ENCODE data around the gene CACFD1.

The CACFD1 gene

DNA sequence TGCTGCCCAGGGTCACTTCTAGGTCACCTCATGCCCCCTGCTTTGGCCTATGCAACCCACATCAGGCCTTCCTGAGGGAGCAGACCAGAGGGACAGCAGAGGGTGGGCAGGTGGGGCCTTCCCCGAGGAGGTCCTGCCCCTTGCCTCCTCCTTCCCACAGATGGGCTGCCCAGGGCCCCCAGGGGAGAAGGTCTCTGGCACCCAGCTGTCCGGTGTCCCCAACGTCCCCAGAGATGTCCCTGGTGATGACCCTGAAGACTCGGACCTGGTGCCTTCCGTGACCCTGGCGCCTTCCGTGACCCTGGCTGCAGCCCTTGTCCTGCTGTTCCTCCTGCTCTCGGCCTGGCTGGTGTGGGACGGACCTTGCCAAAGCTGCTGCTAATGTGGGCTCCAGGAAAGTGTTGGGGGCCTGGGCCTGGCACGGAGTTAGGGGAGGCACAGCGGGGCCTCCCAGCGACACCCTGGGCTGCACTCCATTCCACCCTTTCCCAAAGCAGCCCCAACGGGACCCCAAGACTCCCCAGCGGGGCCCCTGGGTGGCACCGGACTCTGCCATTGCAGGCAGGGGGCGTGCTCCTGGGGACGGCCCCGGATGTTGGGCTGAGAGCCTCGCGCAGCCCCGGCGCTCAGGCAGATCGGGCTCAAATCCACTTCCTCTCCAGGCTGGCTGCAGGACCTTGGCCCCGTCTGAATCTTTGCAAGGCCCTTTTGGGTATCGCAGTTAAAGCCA, 25.9 kb downstream of the CACFD1 start:
- DNase-seq (ENCODE audit: insufficient read length, low spot score) (peak; percentile 75), FAIRE-seq (no peak)
- no peak for TF ChIP-seq TAF1 (IDR thresholded peaks at IDR 0.05; ENCODE audit: low read depth, low read length)
- peak; percentile 62 for TF ChIP-seq SPI1 (IDR thresholded peaks at IDR 0.05; ENCODE audit: low read depth, low read length)

DNA sequence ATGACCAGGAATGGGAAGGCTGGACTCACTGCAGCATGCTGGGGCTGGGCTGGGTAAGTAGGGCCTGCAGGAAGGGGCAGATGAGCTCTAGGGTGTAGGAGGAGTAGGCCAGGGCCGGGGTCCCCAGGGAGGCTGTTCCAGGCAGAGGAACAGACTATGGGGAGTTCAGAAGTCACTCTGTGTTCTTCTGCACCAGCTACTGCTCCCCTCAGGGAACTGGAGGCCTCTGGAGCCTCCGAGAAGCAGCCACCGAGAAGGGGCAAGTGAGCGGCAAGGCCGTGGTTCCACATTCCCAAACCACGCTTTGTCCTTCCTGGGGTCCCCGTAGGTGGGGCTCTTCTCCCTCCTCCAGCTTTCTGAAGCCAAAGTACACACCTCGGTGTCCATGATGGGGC, 27.6 kb downstream of the CACFD1 start:
- DNase-seq (ENCODE audit: insufficient read length, low spot score) = no peak
- FAIRE-seq = no peak

DNA sequence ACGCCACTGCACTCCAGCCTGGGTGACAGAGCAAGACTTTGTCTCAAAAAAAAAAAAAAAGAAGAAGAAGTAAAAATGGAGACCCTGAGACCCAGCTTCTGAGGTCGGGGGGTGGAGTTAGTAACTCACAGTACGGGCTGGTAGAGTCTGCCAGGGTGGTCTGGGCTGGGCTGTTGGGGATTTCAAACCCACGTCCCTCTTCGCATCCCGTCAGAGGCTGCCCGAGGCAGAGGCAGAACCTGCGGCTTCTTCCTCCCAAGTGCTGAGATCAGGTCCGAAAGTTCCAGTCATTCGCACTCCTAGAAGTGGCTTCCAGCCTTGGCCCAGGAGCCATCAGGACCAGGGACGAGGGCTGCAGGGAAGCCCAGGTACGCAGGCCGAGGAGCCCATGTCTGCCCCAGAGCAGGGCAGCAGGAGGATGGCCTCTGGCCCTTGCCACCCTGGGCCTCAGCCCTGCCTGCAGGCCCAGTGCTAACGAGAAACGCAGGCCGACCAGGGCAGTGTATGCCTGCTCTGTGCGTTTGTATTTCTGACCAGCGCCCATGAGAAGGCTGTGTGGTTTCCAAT, 29.0 kb downstream of the CACFD1 start:
- TF ChIP-seq POLR2A (IDR thresholded peaks at IDR 0.05; ENCODE audit: low read depth, low read length) = no peak
- TF ChIP-seq POLR2AphosphoS5 (IDR thresholded peaks at IDR 0.05; ENCODE audit: low read depth, low read length) = no peak
- no peak for TF ChIP-seq PAX5 (IDR thresholded peaks at IDR 0.05; ENCODE audit: insufficient read depth, low read length, severe bottlenecking)
- no peak for TF ChIP-seq POU2F2 (IDR thresholded peaks at IDR 0.05; ENCODE audit: low read depth, low read length)
- no peak for TF ChIP-seq TAF1 (IDR thresholded peaks at IDR 0.05; ENCODE audit: low read depth, low read length)
- TF ChIP-seq SPI1 (IDR thresholded peaks at IDR 0.05; ENCODE audit: low read depth, low read length) = no peak
- no peak for FAIRE-seq

More for the DNA sequence above, 27.6 kb downstream of the CACFD1 start:
- TF ChIP-seq TAF1 (IDR thresholded peaks at IDR 0.05; ENCODE audit: low read depth, low read length) (no peak), PAX5 (IDR thresholded peaks at IDR 0.05; ENCODE audit: insufficient read depth, low read length, severe bottlenecking) (no peak), POU2F2 (IDR thresholded peaks at IDR 0.05; ENCODE audit: low read depth, low read length) (no peak), POLR2AphosphoS5 (IDR thresholded peaks at IDR 0.05; ENCODE audit: low read depth, low read length) (no peak), POLR2A (IDR thresholded peaks at IDR 0.05; ENCODE audit: low read depth, low read length) (no peak), SPI1 (IDR thresholded peaks at IDR 0.05; ENCODE audit: low read depth, low read length) (no peak)

DNA sequence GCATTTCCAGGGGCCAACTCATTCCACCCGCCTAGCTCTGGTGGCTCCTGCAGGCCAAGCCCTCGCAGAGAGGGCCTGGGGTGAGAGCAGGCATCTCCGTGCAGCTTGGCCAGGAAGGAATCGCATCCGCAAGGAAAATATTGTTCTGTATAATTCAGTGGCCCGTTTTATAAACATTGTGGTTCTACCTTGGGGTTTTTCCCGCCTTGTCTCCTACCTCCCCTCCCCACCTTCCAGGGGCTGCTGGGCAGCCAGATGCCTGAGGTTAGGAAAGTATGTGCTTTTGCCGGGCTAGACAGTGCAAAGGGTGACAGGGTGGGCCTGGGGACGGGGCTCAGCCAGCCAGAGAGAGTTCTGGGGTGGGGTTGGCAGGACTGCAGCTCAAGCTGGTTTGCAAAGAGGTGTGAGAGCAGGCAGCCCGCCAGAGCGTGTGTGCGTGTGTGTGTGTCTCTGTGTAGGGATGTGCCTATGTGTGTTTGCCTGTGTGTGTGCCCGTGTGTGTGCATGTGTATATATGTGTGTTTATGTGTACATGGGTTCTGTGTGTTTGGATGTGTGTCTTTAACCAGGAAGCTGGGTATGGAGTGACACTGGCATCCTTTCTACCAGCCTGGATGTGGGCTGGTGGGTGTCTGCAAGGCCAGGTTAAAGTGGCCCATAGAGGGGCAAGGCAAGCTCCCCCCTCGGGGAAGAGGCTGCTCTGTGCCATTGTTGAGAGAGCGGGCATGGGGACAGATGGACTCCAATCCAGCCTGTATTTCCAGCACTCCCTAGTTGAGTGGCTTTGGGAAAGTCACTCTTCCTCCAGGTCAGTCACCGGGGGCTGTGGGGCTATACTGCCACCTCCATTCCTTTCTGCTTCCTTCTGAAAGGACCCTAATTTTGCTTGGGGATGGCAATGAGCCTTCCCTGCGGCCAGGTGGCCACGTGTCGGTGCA, 29.7 kb downstream of the CACFD1 start:
- FAIRE-seq = no peak

More for the DNA sequence above, 29.0 kb downstream of the CACFD1 start:
- no peak for DNase-seq (ENCODE audit: insufficient read length, low spot score)

DNA sequence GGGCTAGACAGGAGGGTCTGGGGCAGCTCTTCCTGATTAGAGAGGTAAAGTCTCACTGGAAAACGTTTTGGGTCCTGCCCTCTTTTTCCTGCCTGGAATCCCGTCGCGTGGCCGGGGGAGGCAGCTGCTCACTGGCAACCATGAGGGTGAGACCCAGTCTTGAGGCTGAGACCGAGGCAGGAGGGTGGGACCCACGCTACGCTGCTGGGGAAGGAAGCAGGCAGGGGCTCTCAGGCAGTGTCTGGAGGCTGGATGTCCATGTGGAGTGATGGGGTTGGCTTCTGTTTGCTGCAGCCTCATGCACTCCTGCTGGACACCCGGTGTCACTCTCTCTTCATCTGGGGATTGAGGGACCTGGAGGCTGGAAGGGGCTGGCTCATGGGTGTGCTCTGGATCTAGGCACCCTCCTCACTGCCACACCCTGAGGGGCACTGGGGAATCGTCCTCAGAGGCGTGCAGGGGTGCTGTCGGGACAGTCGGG, 30.5 kb downstream of the CACFD1 start:
- FAIRE-seq (no peak), DNase-seq (ENCODE audit: insufficient read length, low spot score) (no peak)
- TF ChIP-seq POU2F2 (IDR thresholded peaks at IDR 0.05; ENCODE audit: low read depth, low read length) (no peak), POLR2AphosphoS5 (IDR thresholded peaks at IDR 0.05; ENCODE audit: low read depth, low read length) (no peak), TAF1 (IDR thresholded peaks at IDR 0.05; ENCODE audit: low read depth, low read length) (no peak), SPI1 (IDR thresholded peaks at IDR 0.05; ENCODE audit: low read depth, low read length) (no peak), PAX5 (IDR thresholded peaks at IDR 0.05; ENCODE audit: insufficient read depth, low read length, severe bottlenecking) (no peak), POLR2A (IDR thresholded peaks at IDR 0.05; ENCODE audit: low read depth, low read length) (no peak)

More for the DNA sequence above, 29.7 kb downstream of the CACFD1 start:
- TF ChIP-seq POU2F2 (IDR thresholded peaks at IDR 0.05; ENCODE audit: low read depth, low read length) (no peak), POLR2A (IDR thresholded peaks at IDR 0.05; ENCODE audit: low read depth, low read length) (no peak), TAF1 (IDR thresholded peaks at IDR 0.05; ENCODE audit: low read depth, low read length) (no peak), SPI1 (IDR thresholded peaks at IDR 0.05; ENCODE audit: low read depth, low read length) (no peak), PAX5 (IDR thresholded peaks at IDR 0.05; ENCODE audit: insufficient read depth, low read length, severe bottlenecking) (no peak), POLR2AphosphoS5 (IDR thresholded peaks at IDR 0.05; ENCODE audit: low read depth, low read length) (no peak)
- DNase-seq (ENCODE audit: insufficient read length, low spot score) = no peak

DNA sequence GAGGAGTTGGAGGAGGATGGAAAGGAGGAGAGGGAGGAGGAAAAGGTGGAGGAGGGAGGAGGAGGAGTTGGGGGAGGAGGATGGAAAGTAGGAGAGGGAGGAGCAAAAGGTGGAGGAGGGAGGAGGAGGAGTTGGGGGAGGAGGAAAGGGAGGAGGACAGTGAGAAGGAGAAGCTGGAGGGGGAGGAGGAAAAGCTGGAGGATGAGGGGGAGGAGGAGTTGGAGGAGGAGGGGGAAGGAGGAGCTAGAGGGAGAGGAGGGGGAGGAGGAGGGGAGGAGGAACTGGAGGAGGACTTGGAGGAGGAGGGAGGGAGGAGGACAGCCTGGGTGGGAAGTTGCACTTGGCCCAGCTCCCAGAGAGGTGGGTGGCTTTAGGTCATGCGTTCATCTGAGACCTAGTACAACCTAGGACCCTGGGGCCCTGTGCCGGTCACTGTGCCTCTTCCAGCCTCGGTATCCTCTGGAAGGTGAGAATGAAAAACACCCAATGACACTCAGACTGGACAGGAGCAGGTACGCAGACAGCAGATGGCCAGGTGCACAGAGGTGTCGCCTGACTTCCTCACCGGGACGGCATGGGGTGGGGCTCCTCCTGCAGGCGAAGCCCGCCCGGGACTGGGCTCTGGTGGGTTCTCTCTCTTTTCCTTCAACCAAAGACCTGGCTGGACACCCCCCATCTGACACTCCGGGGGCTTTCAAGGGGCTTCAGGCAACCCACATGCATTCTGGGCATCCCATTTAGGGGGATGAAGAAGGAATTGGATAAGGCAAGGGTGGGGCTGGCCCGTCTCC, 31.3 kb downstream of the CACFD1 start:
- FAIRE-seq (no peak), DNase-seq (ENCODE audit: insufficient read length, low spot score) (no peak)
- no peak for TF ChIP-seq POLR2AphosphoS5 (IDR thresholded peaks at IDR 0.05; ENCODE audit: low read depth, low read length)
- TF ChIP-seq PAX5 (IDR thresholded peaks at IDR 0.05; ENCODE audit: insufficient read depth, low read length, severe bottlenecking) = no peak
- TF ChIP-seq TAF1 (IDR thresholded peaks at IDR 0.05; ENCODE audit: low read depth, low read length) = no peak
- TF ChIP-seq SPI1 (IDR thresholded peaks at IDR 0.05; ENCODE audit: low read depth, low read length) = no peak
- no peak for TF ChIP-seq POLR2A (IDR thresholded peaks at IDR 0.05; ENCODE audit: low read depth, low read length)
- TF ChIP-seq POU2F2 (IDR thresholded peaks at IDR 0.05; ENCODE audit: low read depth, low read length) = no peak

DNA sequence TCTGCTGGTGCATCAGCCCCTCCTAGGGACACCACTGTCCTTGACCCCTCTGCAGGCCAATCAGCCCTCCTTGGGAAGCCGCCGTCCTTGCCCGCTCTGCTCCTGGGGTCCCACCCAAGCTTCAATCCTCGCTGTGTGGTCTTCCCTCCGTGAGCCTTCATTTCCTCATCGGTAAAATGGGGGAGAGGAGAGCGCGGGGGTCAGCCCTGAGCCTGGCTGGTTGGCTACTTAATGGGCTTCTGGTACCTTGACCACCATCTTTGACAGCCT, 31.8 kb downstream of the CACFD1 start:
- no peak for FAIRE-seq
- TF ChIP-seq POU2F2 (IDR thresholded peaks at IDR 0.05; ENCODE audit: low read depth, low read length) (no peak), POLR2A (IDR thresholded peaks at IDR 0.05; ENCODE audit: low read depth, low read length) (no peak), PAX5 (IDR thresholded peaks at IDR 0.05; ENCODE audit: insufficient read depth, low read length, severe bottlenecking) (no peak), POLR2AphosphoS5 (IDR thresholded peaks at IDR 0.05; ENCODE audit: low read depth, low read length) (no peak), SPI1 (IDR thresholded peaks at IDR 0.05; ENCODE audit: low read depth, low read length) (no peak), TAF1 (IDR thresholded peaks at IDR 0.05; ENCODE audit: low read depth, low read length) (no peak)
- no peak for DNase-seq (ENCODE audit: insufficient read length, low spot score)

DNA sequence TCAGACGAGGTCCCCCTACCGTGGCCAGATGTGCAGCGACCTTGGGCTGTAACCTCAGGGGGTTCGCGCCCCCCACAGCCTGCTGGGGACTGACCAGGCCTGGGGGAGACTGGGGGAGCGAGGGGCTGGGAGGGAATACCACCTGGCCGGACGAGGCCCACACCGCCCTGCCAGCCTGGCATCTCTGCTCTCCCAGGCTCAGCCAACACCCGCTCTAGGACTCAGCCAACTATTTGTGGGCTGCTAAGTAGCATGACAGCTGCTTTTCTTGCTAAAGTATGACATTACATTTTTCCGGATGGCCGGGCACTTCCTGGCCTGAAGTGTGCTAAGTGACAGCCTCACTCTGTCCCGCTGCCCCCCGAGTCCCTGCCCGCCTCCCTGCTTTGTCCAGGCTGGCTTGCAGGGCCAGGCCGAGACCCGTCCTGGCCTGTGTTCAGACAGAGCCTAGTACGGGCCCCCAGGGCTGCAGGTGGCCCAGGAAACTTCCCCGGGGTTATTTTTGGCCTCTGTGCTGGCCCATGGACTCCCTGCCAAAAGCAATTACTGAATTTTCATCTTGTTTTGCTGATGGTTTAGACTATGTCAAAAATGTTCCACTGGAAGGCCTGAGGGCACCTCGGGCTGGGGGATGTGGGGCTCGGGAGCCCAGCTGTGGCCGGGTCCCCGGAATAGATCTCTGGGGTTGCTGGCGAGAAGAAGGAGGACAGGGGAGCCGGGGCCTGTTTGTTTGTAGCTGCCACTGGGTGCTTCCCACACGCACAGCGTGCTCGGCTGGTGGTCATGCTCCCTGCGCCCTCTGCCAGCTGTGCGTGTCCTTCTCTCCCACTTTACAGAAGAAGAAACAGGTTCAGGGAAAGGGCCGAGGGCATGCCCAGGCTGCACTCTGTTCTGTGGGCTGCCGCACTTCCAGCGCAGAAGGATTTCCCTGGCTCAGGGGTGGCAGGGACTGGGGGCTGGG, 32.6 kb downstream of the CACFD1 start:
- TF ChIP-seq SPI1 (IDR thresholded peaks at IDR 0.05; ENCODE audit: low read depth, low read length) = no peak
- TF ChIP-seq TAF1 (IDR thresholded peaks at IDR 0.05; ENCODE audit: low read depth, low read length) = no peak
- no peak for TF ChIP-seq POU2F2 (IDR thresholded peaks at IDR 0.05; ENCODE audit: low read depth, low read length)
- no peak for TF ChIP-seq PAX5 (IDR thresholded peaks at IDR 0.05; ENCODE audit: insufficient read depth, low read length, severe bottlenecking)
- TF ChIP-seq POLR2A (IDR thresholded peaks at IDR 0.05; ENCODE audit: low read depth, low read length) = no peak
- TF ChIP-seq POLR2AphosphoS5 (IDR thresholded peaks at IDR 0.05; ENCODE audit: low read depth, low read length) = no peak
- DNase-seq (ENCODE audit: insufficient read length, low spot score) (no peak), FAIRE-seq (no peak)
